ENCODE data around the gene CTTN. TPM values are rescaled to one million over a fixed set of nuclear protein-coding genes. Genes with fewer than 3 reads are reported as not detected.

Gene CTTN
- total and polyA plus RNA-seq, 9 of the 15 experiments (the other 6 are each of a cell fraction or from before 2014, with no cell fraction given), result 9.9 to 158 (median 99.7) TPM

DNA sequence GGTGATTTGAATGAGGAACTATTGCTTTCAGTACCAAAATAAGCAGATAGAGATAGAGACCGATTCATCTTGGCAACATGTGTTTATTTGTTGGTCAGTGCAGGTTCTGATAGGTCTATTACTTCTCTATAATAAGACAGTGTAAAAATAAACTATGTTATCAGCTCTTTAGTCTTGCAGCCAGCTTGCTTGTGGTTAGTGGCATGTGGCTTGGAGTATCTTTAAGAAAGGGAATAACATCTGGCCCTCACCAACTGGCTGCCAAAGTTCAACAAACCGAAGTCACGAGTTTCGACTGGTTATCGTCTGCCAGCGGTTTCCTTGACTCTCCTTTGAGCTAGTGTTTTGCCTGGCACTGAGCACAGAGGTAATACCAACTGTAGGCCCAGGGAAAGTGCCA, 71.8 kb downstream of the CTTN start (continued):
- TF ChIP-seq, protein P1, sequence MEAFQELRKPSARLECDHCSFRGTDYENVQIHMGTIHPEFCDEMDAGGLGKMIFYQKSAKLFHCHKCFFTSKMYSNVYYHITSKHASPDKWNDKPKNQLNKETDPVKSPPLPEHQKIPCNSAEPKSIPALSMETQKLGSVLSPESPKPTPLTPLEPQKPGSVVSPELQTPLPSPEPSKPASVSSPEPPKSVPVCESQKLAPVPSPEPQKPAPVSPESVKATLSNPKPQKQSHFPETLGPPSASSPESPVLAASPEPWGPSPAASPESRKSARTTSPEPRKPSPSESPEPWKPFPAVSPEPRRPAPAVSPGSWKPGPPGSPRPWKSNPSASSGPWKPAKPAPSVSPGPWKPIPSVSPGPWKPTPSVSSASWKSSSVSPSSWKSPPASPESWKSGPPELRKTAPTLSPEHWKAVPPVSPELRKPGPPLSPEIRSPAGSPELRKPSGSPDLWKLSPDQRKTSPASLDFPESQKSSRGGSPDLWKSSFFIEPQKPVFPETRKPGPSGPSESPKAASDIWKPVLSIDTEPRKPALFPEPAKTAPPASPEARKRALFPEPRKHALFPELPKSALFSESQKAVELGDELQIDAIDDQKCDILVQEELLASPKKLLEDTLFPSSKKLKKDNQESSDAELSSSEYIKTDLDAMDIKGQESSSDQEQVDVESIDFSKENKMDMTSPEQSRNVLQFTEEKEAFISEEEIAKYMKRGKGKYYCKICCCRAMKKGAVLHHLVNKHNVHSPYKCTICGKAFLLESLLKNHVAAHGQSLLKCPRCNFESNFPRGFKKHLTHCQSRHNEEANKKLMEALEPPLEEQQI (IDR thresholded peaks at IDR 0.05), result no peak
- no peak for TF ChIP-seq ARID2 (IDR thresholded peaks at IDR 0.05)
- TF ChIP-seq, protein P2, sequence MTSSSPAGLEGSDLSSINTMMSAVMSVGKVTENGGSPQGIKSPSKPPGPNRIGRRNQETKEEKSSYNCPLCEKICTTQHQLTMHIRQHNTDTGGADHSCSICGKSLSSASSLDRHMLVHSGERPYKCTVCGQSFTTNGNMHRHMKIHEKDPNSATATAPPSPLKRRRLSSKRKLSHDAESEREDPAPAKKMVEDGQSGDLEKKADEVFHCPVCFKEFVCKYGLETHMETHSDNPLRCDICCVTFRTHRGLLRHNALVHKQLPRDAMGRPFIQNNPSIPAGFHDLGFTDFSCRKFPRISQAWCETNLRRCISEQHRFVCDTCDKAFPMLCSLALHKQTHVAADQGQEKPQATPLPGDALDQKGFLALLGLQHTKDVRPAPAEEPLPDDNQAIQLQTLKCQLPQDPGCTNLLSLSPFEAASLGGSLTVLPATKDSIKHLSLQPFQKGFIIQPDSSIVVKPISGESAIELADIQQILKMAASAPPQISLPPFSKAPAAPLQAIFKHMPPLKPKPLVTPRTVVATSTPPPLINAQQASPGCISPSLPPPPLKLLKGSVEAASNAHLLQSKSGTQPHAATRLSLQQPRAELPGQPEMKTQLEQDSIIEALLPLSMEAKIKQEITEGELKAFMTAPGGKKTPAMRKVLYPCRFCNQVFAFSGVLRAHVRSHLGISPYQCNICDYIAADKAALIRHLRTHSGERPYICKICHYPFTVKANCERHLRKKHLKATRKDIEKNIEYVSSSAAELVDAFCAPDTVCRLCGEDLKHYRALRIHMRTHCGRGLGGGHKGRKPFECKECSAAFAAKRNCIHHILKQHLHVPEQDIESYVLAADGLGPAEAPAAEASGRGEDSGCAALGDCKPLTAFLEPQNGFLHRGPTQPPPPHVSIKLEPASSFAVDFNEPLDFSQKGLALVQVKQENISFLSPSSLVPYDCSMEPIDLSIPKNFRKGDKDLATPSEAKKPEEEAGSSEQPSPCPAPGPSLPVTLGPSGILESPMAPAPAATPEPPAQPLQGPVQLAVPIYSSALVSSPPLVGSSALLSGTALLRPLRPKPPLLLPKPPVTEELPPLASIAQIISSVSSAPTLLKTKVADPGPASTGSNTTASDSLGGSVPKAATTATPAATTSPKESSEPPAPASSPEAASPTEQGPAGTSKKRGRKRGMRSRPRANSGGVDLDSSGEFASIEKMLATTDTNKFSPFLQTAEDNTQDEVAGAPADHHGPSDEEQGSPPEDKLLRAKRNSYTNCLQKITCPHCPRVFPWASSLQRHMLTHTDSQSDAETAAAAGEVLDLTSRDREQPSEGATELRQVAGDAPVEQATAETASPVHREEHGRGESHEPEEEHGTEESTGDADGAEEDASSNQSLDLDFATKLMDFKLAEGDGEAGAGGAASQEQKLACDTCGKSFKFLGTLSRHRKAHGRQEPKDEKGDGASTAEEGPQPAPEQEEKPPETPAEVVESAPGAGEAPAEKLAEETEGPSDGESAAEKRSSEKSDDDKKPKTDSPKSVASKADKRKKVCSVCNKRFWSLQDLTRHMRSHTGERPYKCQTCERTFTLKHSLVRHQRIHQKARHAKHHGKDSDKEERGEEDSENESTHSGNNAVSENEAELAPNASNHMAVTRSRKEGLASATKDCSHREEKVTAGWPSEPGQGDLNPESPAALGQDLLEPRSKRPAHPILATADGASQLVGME (CRISPR knock-in tag; IDR thresholded peaks at IDR 0.05), result no peak
- TF ChIP-seq HEY1 (CRISPR knock-in tag; IDR thresholded peaks at IDR 0.05; ENCODE audit: borderline replicate concordance), result no peak
- TF ChIP-seq, protein P3, sequence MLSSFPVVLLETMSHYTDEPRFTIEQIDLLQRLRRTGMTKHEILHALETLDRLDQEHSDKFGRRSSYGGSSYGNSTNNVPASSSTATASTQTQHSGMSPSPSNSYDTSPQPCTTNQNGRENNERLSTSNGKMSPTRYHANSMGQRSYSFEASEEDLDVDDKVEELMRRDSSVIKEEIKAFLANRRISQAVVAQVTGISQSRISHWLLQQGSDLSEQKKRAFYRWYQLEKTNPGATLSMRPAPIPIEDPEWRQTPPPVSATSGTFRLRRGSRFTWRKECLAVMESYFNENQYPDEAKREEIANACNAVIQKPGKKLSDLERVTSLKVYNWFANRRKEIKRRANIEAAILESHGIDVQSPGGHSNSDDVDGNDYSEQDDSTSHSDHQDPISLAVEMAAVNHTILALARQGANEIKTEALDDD (IDR thresholded peaks at IDR 0.05), result peak; percentile 48; the same call in 1 of the 2 replicates
- TF ChIP-seq, protein P4, sequence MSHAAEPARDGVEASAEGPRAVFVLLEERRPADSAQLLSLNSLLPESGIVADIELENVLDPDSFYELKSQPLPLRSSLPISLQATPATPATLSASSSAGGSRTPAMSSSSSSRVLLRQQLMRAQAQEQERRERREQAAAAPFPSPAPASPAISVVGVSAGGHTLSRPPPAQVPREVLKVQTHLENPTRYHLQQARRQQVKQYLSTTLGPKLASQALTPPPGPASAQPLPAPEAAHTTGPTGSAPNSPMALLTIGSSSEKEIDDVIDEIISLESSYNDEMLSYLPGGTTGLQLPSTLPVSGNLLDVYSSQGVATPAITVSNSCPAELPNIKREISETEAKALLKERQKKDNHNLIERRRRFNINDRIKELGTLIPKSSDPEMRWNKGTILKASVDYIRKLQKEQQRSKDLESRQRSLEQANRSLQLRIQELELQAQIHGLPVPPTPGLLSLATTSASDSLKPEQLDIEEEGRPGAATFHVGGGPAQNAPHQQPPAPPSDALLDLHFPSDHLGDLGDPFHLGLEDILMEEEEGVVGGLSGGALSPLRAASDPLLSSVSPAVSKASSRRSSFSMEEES (CRISPR knock-in tag; IDR thresholded peaks at IDR 0.05), result peak; percentile 73
- no peak for TF ChIP-seq POU5F1 (IDR thresholded peaks at IDR 0.05; ENCODE audit: borderline replicate concordance, low read depth, low read length, partially characterized antibody)
- TF ChIP-seq, protein P5, sequence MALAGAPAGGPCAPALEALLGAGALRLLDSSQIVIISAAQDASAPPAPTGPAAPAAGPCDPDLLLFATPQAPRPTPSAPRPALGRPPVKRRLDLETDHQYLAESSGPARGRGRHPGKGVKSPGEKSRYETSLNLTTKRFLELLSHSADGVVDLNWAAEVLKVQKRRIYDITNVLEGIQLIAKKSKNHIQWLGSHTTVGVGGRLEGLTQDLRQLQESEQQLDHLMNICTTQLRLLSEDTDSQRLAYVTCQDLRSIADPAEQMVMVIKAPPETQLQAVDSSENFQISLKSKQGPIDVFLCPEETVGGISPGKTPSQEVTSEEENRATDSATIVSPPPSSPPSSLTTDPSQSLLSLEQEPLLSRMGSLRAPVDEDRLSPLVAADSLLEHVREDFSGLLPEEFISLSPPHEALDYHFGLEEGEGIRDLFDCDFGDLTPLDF (CRISPR knock-in tag; IDR thresholded peaks at IDR 0.05), result no peak
- TF ChIP-seq, protein P6, sequence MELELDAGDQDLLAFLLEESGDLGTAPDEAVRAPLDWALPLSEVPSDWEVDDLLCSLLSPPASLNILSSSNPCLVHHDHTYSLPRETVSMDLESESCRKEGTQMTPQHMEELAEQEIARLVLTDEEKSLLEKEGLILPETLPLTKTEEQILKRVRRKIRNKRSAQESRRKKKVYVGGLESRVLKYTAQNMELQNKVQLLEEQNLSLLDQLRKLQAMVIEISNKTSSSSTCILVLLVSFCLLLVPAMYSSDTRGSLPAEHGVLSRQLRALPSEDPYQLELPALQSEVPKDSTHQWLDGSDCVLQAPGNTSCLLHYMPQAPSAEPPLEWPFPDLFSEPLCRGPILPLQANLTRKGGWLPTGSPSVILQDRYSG (tag; conservative IDR thresholded peaks at IDR 0.05; ENCODE audit: low read depth), result no peak
- TF ChIP-seq, protein P7, sequence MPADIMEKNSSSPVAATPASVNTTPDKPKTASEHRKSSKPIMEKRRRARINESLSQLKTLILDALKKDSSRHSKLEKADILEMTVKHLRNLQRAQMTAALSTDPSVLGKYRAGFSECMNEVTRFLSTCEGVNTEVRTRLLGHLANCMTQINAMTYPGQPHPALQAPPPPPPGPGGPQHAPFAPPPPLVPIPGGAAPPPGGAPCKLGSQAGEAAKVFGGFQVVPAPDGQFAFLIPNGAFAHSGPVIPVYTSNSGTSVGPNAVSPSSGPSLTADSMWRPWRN (IDR thresholded peaks at IDR 0.05; ENCODE audit: low read depth), result peak; percentile 88

Data from K562 (cell line).